HepG2 (cell line): ENCODE data around the gene PAXIP1.

Experiments used
- CCAR2 ChIP-seq: fragments of 200-400 bp; formaldehyde crosslinking; optimal IDR thresholded peaks from 2 replicates; pipeline ENCODE3; 2018; ENCODE audit warnings: low read depth, mild to moderate bottlenecking, low read length, moderate library complexity
- SMC3 ChIP-seq: IDR thresholded peaks from 2 replicates; pipeline ENCODE4 v1.6.1; 2011; ENCODE audit warnings: low read length, improper control_type of control experiment

DNA sequence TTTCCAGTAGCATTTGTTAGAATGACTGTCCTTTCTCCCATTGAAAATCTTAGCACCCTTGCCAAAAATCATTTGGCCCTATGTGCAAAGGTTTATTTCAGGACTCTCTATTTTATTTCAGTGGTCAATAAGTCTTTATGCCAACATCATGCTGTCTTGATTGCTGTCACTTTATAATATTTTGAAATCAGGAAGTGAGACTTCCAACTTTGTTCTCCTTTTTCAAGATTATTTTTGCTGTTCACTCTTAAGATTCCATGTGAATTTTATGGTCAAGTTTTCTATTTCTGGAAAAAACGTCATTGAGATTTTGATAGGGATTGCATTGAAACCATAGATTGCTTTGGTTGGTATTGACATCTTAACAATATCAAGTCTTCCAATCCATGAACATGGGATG lies 65.1 kb downstream of the PAXIP1 start:
- no peak for TF ChIP-seq SMC3
- no peak for TF ChIP-seq CCAR2
